HL-60 (cell line): Measurements from ENCODE around the gene SCYL1.

ENCODE experiments used
- CTCF ChIP-seq: IDR thresholded peaks from one replicate; pipeline ENCODE4 v1.5.1; 2011; ENCODE audit warnings: low read length, control low read depth, inconsistent platforms; ENCODE audit not compliant: insufficient read depth
- GABPA ChIP-seq: IDR thresholded peaks from 2 replicates; pipeline ENCODE4 v1.6.1; 2012; ENCODE audit warnings: low read depth

- TF ChIP-seq GABPA: no peak
- no peak for TF ChIP-seq CTCF
These were observed 46.5 kb downstream of the SCYL1 start for GRCh38 chr11:65571420-65571819.
